ENCODE data around the gene MS4A15.
"Not testable (repeated sequence)": the region's sequence is repeated elsewhere in the genome, so short reads cannot be mapped to it uniquely, and the experiment has no call there.

MS4A15 gene

DNA sequence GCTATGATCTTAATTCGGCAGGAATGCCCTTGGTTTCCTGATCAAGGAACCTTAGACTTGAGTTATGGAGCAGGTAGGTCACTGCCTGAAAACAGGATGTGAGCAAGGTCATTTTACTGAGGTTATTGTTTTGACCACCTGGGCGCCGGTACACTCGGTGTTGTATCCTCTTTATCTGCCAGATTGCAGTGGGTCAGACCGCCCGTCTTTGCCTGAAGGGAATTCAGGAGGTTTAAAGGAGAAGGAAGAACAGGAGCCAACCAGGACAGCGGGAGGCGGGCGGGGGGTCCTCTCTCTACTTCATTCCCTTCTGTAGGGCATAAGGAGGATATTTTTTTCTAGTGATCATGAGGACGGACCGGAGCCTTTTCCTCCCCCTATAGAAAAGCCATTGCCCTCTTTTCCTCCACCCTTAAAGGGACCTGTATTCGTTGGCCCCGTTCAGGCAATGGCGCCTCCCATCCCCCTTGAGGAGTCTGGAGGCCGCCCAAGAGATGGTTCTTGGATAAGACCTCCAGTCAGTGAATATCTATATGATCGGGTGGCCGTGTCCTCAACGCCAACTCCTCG lies 649 bp downstream of the MS4A15 start:
- FAIRE-seq, result no peak

DNA sequence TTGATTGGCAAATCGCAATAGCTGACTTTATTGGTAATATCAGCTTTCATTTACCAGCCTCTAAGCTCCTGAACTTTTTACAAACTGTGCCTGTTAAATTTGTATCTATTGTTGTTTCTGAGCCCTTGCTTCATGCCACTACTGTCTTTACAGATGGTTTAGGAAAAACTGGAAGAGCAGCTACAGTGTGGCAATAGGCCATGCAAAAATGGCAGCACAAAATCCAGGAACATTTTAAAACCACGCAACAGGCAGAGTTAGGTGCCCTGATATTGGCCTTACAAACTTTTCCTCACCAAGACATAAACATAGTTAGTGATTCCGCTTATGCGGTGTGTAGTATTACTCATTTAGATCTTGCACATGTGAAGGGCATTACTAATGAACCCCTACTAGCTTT lies 2.0 kb downstream of the MS4A15 start:
- not testable (repeated sequence) for FAIRE-seq

- FAIRE-seq, result not testable (repeated sequence)
Measured at GRCh38 chr11:60759438-60760225, 3.0 kb downstream of the MS4A15 start.

GRCh38 chr11:60761436-60762190 lies 4.9 kb downstream of the MS4A15 start:
- no peak for FAIRE-seq

DNA sequence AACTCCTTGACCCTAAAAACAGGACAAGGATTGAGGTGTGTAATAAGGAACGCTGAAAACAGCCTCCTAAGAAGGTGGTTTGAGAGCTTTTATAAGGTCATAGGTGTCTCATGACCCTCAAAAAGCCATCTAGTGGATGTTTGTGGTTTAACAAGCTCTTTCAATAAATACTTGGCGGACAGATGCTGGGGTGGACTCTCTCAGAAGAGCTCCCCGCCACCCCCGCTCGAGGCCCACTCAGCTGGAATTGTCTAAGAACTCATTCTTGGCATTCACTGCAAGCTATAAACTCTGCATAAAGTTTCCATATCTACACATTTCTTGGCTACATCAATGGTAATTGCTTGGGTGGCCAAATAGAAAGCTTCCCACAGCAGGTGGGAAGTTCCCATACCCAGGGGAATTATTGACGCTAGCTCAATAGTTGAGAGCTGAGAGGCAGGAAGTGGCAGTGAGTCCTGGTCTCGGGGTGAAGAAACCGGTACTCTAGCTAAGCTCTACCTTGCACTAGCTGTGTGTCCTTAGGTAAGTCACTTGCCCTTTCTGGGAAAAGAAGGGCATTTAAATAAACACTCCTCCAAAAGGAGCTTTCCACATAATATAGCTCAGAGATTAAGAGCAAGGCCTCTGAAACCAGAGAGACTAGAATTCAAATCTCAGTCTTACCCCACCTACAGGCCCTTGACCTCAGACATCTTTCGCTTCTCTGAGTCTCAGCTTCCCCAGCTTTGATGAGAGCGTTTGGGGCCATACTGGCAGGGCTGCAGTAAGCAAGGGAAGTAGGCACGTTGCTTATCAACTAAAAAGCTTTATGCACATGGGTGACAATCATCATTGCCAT lies 6.4 kb downstream of the MS4A15 start:
- FAIRE-seq, result no peak

GRCh38 chr11:60763692-60764369 lies 7.2 kb downstream of the MS4A15 start:
- FAIRE-seq, result no peak

GRCh38 chr11:60764879-60765278 lies 8.2 kb downstream of the MS4A15 start:
- FAIRE-seq, result no peak

- no peak for FAIRE-seq
Measured at GRCh38 chr11:60765355-60765754, 8.7 kb downstream of the MS4A15 start.

GRCh38 chr11:60766547-60766946 lies 9.9 kb downstream of the MS4A15 start:
- FAIRE-seq, result no peak

GRCh38 chr11:60767388-60767811 lies 10.7 kb downstream of the MS4A15 start:
- no peak for FAIRE-seq

GRCh38 chr11:60768202-60768601 lies 11.5 kb downstream of the MS4A15 start:
- FAIRE-seq, result no peak

GRCh38 chr11:60769273-60769672 lies 12.6 kb downstream of the MS4A15 start:
- no peak for FAIRE-seq

DNA sequence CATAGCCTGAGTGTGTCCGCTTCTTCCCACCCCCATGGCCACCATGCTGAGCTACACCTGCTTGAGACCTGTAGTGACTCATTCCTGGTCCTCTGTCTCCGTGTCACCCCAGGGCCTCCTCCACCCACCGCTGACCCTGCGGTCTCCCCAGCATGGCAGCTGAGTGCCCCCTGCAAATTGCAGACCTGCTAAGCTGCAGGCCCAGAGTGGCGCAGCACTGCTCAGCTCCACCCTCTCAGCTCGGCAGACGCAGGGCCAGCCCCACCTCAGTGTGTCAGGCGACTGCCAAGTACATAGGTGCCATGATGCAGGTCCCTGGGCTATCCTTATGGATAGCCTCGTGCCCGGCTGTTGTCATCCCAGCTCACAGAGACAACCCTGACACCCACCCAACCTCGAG lies 13.1 kb downstream of the MS4A15 start:
- no peak for FAIRE-seq

GRCh38 chr11:60771146-60771545 lies 14.5 kb downstream of the MS4A15 start:
- FAIRE-seq, result no peak

DNA sequence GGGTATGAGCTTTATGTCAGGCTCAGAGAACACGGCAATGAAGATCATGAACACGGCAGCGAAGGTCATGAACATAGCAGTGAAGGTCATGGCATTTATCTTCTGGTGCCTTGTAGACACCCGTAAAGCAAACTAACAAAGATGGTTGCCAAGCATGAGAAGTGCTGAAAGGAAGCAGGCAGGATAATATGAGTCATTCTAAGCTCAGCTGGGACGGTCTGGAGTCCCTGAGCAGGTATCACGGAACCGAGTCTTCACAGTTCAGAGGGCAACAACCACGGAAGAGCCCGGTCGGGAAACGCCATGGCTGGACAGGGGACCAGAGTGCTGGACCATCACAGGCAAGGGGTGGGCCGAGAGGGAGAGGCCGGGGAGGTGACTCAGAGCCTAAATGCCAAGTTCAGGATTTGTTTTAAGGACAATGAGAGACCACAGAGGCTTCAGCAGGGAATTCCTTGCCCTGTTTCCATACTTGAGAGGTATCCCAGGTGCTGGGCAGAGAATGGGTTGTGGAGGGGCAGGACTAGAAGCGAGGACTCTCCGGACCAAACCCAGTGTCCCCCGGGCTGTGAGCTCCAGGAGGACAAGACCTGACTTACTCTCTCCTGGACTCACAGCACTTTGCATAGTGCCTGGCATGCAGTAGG lies 15.3 kb downstream of the MS4A15 start:
- FAIRE-seq, result no peak

GRCh38 chr11:60772666-60773065 lies 16.0 kb downstream of the MS4A15 start:
- no peak for FAIRE-seq

DNA sequence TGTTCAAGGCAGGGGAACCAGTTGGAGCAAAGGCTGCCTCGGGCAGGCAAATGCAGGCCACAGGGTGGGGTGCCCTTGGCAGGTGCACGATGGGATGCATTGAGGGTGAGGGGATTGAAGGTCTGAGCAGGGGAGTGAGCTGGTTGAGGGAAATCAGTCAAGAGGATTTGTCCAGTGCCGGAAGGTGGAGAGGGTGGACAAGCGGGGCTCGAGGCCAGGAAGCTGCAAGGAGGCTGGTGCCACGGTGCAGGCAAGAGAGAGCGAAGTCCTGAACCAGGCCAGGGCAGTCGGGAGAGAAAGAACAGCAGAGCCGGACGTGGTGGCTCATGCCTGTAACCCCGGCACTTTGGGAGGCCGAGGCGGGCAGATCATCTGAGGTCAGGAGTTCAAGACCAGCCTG lies 18.1 kb downstream of the MS4A15 start:
- no peak for FAIRE-seq

GRCh38 chr11:60775420-60775961 lies 18.8 kb downstream of the MS4A15 start:
- FAIRE-seq, result no peak

DNA sequence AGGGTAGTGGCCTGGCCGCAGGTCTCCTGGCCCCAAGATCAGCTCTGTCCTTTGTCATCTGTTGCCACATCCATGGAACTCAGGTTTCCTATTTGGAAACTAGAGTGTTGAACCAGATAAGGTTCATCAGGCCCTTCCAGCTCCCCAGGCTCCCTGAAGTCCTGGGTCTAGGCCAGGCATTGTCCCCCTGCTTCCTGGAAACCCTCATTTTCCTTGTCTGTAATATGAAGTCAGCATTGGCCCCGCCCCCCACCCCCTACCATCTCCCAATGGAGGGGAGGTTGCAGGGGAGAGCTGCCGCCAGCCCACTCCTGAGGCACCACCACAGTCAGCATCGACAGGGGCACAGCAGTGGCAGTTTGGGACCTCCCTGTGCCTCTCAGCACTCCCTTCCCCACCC lies 19.5 kb downstream of the MS4A15 start:
- FAIRE-seq, result no peak

DNA sequence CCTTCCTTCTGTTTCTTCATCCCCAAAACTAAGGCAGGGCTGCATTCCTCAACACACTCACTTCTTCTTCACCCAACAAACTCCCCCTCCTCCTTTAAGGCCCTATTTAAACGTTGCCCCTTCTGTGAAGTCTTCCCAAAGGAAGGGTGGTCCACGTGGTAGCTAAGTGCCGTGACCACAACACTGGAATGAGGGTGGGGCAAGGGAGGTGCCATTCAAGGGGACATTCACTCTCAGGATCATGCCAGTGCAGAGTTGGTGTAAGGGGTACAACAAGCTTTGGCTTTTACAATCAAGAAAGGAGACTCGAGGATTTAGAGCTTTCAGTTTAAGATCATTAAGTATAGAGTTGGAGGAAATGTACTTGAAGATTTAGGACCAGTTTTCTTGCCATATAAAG lies 20.4 kb downstream of the MS4A15 start:
- FAIRE-seq, result no peak

- FAIRE-seq, result no peak
Measured at GRCh38 chr11:60777572-60777971, 20.9 kb downstream of the MS4A15 start.

- no peak for FAIRE-seq
Measured at GRCh38 chr11:60780065-60780464, 23.4 kb downstream of the MS4A15 start.
